ENCODE data around the gene NOS2. TPM values are rescaled to one million over a fixed set of nuclear protein-coding genes. Genes with fewer than 3 reads are reported as not detected.

NOS2 gene
- total and polyA plus RNA-seq, 2 experiments from 2014 or later, result 6.7 to 7.9 TPM

DNA sequence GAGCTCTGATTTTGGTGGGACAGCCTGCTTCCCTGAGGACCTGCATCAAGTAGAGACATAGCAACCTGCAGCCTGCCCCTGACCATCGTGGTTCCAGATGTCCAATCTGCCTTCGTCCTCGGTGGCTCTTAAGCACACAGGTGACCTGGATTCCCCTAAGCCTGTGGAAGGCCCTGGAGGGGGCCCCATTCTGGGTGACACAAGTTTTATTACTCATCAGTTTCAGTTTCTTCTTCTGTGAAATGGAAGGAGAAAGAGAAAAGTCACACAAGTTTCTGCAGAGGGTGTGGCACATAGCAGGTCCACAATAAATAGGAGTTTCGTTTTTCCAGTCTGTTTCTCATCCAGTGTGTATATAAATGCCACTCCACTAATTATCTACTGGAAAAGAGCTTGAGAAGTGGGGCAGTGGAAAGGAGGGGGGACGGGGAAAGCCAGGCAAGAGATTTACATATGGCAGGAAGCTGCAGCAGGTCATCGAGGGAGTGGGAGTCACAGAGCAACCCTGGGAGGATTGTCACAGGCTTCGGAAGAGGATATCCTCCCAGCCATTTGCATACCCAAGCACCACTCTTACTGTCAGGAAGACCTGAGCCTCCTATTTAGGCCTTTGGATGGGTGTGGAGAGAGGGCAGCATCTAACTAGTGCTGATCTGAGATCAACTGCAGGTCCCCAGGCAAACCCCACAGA lies 10.0 kb upstream of the NOS2 start:
- Histone ChIP-seq H4K20me1 (ENCODE audit: insufficient read depth, poor library complexity, severe bottlenecking) (no peaks in the 10 kb centered on the region), H3K79me2 (no peaks in the 10 kb centered on the region), H3K27me3 (no peaks in the 10 kb centered on the region), H3K9me2 (replicated peaks; ENCODE audit: insufficient read depth) (no peaks in the 10 kb centered on the region), H2AFZ (no peak overlapping the region), H3K4me3 (no peak overlapping the region), H3K9me3 (ENCODE audit: low read depth) (no peaks in the 10 kb centered on the region), H3K36me3 (replicated peaks; ENCODE audit: insufficient read depth, low read depth) (no peaks in the 10 kb centered on the region), H3K4me2 (peak overlapping the region; percentile 32), H3K27ac (peak overlapping the region; percentile 52), H3K4me1 (ENCODE audit: insufficient read depth) (peaks cover 17% of the 10 kb centered on the region)
- peak; percentile 23 for DNase-seq (ENCODE audit: low spot score)
- no peak for TF ChIP-seq EZH2phosphoT487 (IDR thresholded peaks at IDR 0.05; ENCODE audit: low read depth, severe bottlenecking, unreplicated experiment)
- 60% methylated on average over 7 of the region's 7 CpGs for WGBS (ENCODE audit: low lambda C conversion rate, missing lambda C conversion rate)

DNA sequence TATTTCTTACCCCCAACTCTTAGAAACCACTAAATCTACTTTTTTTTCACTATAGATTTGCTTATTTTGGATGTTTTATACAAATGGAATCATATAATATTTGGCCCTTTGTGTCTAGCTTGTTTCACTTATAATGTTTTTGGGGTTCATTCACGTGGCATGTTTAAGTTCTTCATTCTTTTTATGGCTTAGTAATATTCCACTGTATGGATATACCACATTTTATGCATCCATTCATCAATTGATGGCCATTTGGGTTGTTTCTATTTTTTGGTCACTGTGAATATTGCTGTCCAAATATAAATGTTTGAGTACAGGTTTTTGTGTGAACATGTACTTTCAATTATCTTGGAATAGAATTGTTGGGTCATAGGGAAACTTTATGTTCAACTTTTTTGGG lies 9.2 kb upstream of the NOS2 start:
- Histone ChIP-seq H3K27ac (no peak overlapping the region), H4K20me1 (ENCODE audit: insufficient read depth, poor library complexity, severe bottlenecking) (no peaks in the 10 kb centered on the region), H3K4me1 (ENCODE audit: insufficient read depth) (peaks cover 17% of the 10 kb centered on the region), H3K36me3 (replicated peaks; ENCODE audit: insufficient read depth, low read depth) (no peaks in the 10 kb centered on the region), H3K4me2 (no peak overlapping the region), H2AFZ (no peak overlapping the region), H3K4me3 (no peak overlapping the region), H3K9me3 (ENCODE audit: low read depth) (no peaks in the 10 kb centered on the region), H3K79me2 (no peaks in the 10 kb centered on the region), H3K9me2 (replicated peaks; ENCODE audit: insufficient read depth) (no peaks in the 10 kb centered on the region), H3K27me3 (no peaks in the 10 kb centered on the region)
- no peak for DNase-seq (ENCODE audit: low spot score)
- WGBS (ENCODE audit: low lambda C conversion rate, missing lambda C conversion rate), result 93% methylated on average over 1 of the region's 1 CpG
- no peak for TF ChIP-seq EZH2phosphoT487 (IDR thresholded peaks at IDR 0.05; ENCODE audit: low read depth, severe bottlenecking, unreplicated experiment)
- TF ChIP-seq, protein P1, sequence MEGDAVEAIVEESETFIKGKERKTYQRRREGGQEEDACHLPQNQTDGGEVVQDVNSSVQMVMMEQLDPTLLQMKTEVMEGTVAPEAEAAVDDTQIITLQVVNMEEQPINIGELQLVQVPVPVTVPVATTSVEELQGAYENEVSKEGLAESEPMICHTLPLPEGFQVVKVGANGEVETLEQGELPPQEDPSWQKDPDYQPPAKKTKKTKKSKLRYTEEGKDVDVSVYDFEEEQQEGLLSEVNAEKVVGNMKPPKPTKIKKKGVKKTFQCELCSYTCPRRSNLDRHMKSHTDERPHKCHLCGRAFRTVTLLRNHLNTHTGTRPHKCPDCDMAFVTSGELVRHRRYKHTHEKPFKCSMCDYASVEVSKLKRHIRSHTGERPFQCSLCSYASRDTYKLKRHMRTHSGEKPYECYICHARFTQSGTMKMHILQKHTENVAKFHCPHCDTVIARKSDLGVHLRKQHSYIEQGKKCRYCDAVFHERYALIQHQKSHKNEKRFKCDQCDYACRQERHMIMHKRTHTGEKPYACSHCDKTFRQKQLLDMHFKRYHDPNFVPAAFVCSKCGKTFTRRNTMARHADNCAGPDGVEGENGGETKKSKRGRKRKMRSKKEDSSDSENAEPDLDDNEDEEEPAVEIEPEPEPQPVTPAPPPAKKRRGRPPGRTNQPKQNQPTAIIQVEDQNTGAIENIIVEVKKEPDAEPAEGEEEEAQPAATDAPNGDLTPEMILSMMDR (IDR thresholded peaks at IDR 0.05; ENCODE audit: poor library complexity), result no peak
- no peak for TF ChIP-seq EZH2 (IDR thresholded peaks at IDR 0.05; ENCODE audit: borderline replicate concordance)

DNA sequence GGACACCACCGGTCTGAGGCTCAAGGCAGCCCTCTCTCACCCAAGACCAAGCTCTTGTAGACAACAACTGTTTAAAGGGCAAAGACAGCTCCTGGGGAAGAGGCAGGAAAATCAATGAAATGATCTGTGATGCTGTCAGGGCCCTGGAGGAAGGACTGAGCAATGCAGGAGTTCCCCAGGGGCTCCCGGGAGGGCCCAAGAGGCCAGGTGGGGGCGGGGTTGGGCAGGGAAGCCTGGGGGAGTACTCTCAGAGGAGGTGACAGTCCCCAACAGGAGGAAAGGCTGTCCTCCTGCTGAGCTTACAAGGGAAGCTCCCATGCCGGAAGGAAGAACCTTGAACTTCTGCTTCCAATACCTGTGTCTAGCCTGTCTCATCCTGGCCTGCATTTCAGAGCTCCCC lies 8.3 kb upstream of the NOS2 start:
- DNase-seq (ENCODE audit: low spot score), result no peak
- H3K9me2 ChIP-seq (replicated peaks; ENCODE audit: insufficient read depth), result no peaks in the 10 kb centered on the region
- no peaks in the 10 kb centered on the region for H3K9me3 ChIP-seq (ENCODE audit: low read depth)
- H3K27ac ChIP-seq, result peak overlapping the region; percentile 59
- no peaks in the 10 kb centered on the region for H3K79me2 ChIP-seq
- H3K27me3 ChIP-seq, result no peaks in the 10 kb centered on the region
- 54% methylated on average over 3 of the region's 4 CpGs for WGBS (ENCODE audit: low lambda C conversion rate, missing lambda C conversion rate)
- no peak overlapping the region for H3K4me3 ChIP-seq
- H3K4me2 ChIP-seq, result no peak overlapping the region
- H3K36me3 ChIP-seq (replicated peaks; ENCODE audit: insufficient read depth, low read depth), result no peaks in the 10 kb centered on the region
- no peaks in the 10 kb centered on the region for H4K20me1 ChIP-seq (ENCODE audit: insufficient read depth, poor library complexity, severe bottlenecking)
- H2AFZ ChIP-seq, result no peak overlapping the region
- peaks cover 17% of the 10 kb centered on the region for H3K4me1 ChIP-seq (ENCODE audit: insufficient read depth)
- TF ChIP-seq EZH2 (IDR thresholded peaks at IDR 0.05; ENCODE audit: borderline replicate concordance) (no peak), EZH2phosphoT487 (IDR thresholded peaks at IDR 0.05; ENCODE audit: low read depth, severe bottlenecking, unreplicated experiment) (no peak)
- TF ChIP-seq, protein P1 (IDR thresholded peaks at IDR 0.05; ENCODE audit: poor library complexity), result no peak

DNA sequence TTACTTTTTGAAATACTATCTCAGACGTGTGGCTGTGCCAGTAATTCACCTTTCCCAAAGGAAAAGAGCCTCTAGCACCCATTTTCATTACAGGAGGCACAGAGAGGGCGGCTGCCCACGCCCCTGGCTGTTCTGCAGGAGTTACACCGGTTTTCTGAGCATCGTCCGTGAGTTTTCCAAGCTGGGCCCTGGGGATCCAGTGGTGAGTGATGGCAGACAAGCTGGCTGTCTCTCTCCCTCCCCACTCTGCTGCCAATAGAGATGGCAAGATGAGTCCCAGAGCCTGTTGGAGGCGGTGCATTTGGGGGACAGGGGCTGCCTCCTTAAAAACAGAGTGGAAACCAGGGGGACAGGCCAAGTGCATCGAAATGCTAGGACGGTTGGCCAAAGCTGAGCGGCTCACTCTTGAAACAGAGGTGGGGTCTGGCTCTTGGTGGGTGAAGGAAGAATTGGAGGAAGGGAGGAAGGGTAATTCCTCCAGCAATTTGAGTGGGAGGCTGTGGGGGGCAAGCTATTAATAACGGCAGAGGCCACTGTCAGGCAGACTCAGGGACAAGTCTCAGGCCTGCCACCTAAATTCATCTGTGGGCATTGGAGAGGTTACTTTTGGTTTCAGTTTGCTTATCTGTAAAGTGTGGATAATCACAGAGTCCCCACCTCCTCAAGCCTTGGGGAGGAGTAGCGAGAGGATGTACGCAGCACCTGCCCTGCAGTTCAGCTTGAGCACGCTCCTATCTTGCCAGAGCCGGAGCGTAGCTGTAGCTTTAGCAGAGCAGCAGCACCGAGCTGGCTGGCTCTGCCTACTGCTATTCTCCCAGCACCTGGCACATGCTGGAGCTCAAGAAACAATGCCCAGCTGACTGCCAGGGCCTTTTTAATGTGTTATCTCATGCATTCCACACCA lies 7.5 kb upstream of the NOS2 start:
- Histone ChIP-seq H2AFZ (no peak overlapping the region), H3K4me3 (no peak overlapping the region), H3K27me3 (no peaks in the 10 kb centered on the region), H3K9me2 (replicated peaks; ENCODE audit: insufficient read depth) (no peaks in the 10 kb centered on the region), H3K9me3 (ENCODE audit: low read depth) (no peaks in the 10 kb centered on the region), H3K36me3 (replicated peaks; ENCODE audit: insufficient read depth, low read depth) (no peaks in the 10 kb centered on the region), H3K27ac (peak overlapping the region; percentile 59), H4K20me1 (ENCODE audit: insufficient read depth, poor library complexity, severe bottlenecking) (no peaks in the 10 kb centered on the region), H3K79me2 (no peaks in the 10 kb centered on the region), H3K4me1 (ENCODE audit: insufficient read depth) (peaks cover 17% of the 10 kb centered on the region), H3K4me2 (no peak overlapping the region)
- WGBS (ENCODE audit: low lambda C conversion rate, missing lambda C conversion rate), result 76% methylated on average over 17 of the region's 17 CpGs
- peak; percentile 55 for DNase-seq (ENCODE audit: low spot score)
- TF ChIP-seq EZH2phosphoT487 (IDR thresholded peaks at IDR 0.05; ENCODE audit: low read depth, severe bottlenecking, unreplicated experiment), result no peak
- TF ChIP-seq, protein P1 (IDR thresholded peaks at IDR 0.05; ENCODE audit: poor library complexity), result no peak
- TF ChIP-seq EZH2 (IDR thresholded peaks at IDR 0.05; ENCODE audit: borderline replicate concordance), result no peak

All from hepatocyte (in vitro differentiated cells).